ENCODE data around the gene ACTN3.

- TF ChIP-seq, protein P1, sequence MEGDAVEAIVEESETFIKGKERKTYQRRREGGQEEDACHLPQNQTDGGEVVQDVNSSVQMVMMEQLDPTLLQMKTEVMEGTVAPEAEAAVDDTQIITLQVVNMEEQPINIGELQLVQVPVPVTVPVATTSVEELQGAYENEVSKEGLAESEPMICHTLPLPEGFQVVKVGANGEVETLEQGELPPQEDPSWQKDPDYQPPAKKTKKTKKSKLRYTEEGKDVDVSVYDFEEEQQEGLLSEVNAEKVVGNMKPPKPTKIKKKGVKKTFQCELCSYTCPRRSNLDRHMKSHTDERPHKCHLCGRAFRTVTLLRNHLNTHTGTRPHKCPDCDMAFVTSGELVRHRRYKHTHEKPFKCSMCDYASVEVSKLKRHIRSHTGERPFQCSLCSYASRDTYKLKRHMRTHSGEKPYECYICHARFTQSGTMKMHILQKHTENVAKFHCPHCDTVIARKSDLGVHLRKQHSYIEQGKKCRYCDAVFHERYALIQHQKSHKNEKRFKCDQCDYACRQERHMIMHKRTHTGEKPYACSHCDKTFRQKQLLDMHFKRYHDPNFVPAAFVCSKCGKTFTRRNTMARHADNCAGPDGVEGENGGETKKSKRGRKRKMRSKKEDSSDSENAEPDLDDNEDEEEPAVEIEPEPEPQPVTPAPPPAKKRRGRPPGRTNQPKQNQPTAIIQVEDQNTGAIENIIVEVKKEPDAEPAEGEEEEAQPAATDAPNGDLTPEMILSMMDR (IDR thresholded peaks at IDR 0.05) = no peak
- TF ChIP-seq EZH2 (IDR thresholded peaks at IDR 0.05) = no peak
Measured at GRCh38 chr11:66564984-66565383, 18.3 kb downstream of the ACTN3 start.

Data from neural progenitor cell (in vitro differentiated cells).